B cell (primary cell): Measurements from ENCODE around the gene TRIM9. TPM values are rescaled to one million over a fixed set of nuclear protein-coding genes. Genes with fewer than 3 reads are reported as not detected.

Source experiments
- ATAC-seq: fragments of 200-7000 bp; cut with Tn5 transposase; one replicate; pipeline ENCODE4 v1.10.0; 2021; ENCODE audit warnings: low read depth, mild to moderate bottlenecking, moderate number of reproducible peaks, moderate library complexity
- CTCF ChIA-PET: fragments of 350-600 bp; sonication (Branson Sonifier 250); formaldehyde crosslinking; loops from one replicate; lab custom pipeline; 2021; ENCODE audit warnings: antibody characterized with exemption, inconsistent platforms; lab: Charles Lee
- POLR2A ChIA-PET: fragments of 350-600 bp; sonication (Branson Sonifier 250); formaldehyde crosslinking; loops from one replicate; lab custom pipeline; 2021; ENCODE audit warnings: antibody characterized with exemption; lab: Charles Lee
- DNase-seq: peaks from one replicate; pipeline ENCODE4 v3.0.0; 2013
- H2AFZ ChIP-seq: 2 replicates; pipeline ENCODE4 v1.6.1; 2012; ENCODE audit warnings: mild to moderate bottlenecking, low read depth, low read length; ENCODE audit not compliant: insufficient read depth, poor library complexity, severe bottlenecking
- H3K27ac ChIP-seq, 2 donors: 1 replicate in 1 of 2; 2 replicates in 1 of 2; pipeline ENCODE4 v1.5.1; 2012 to 2013; ENCODE audit warnings: low read length in 2 of 2, mild to moderate bottlenecking in 2 of 2, moderate library complexity in 1 of 2
- H3K27me3 ChIP-seq, 4 experiments: fragments of 200-600 bp in 1 of 4; sonication (generic) in 1 of 4; replicated peaks in 1 of 4; 1 replicate in 2 of 4; 2 replicates in 2 of 4; pipeline versions ENCODE4 v1.6.1 to v1.7.0; 2013 to 2016; ENCODE audit warnings: low read length in 3 of 4, mild to moderate bottlenecking in 2 of 4, mixed read lengths in 1 of 4, moderate library complexity in 1 of 4; ENCODE audit not compliant: insufficient read depth in 4 of 4, control insufficient read depth in 3 of 4; ENCODE audit errors: control extremely low read depth in 1 of 4
- H3K36me3 ChIP-seq, 2 experiments: replicated peaks in 1 of 2; 1 replicate in 1 of 2; 2 replicates in 1 of 2; pipeline versions ENCODE4 v1.6.1 to v1.7.1; 2013; ENCODE audit warnings: low read length in 1 of 2; ENCODE audit not compliant: insufficient read depth in 2 of 2, control insufficient read depth in 1 of 2; ENCODE audit errors: control extremely low read depth in 1 of 2, extremely low read depth in 1 of 2
- H3K4me1 ChIP-seq, 2 donors: fragments of 200-600 bp in 1 of 2; sonication (generic) in 1 of 2; 1 replicate in 1 of 2; 2 replicates in 1 of 2; pipeline versions ENCODE4 v1.5.1 to v1.6.1; 2013 to 2017; ENCODE audit warnings: low read length in 2 of 2; ENCODE audit not compliant: control insufficient read depth in 2 of 2, insufficient read depth in 2 of 2
- H3K4me2 ChIP-seq: replicated peaks from 2 replicates; pipeline ENCODE3; 2012; ENCODE audit warnings: mild to moderate bottlenecking, low read depth, low read length; ENCODE audit not compliant: poor library complexity, severe bottlenecking
- H3K4me3 ChIP-seq, 5 experiments: fragments of 200-600 bp in 1 of 5; sonication (generic) in 1 of 5; 1 replicate in 3 of 5; 2 replicates in 2 of 5; pipeline versions ENCODE4 v1.5.1 to v1.7.0; 2011 to 2016; ENCODE audit warnings: low read length in 4 of 5, mild to moderate bottlenecking in 4 of 5, low read depth in 2 of 5, control low read depth in 1 of 5, moderate library complexity in 1 of 5; ENCODE audit not compliant: insufficient read depth in 1 of 5; ENCODE audit errors: control extremely low read depth in 1 of 5, extremely low read depth in 1 of 5
- H3K79me2 ChIP-seq: fragments of 200-600 bp; sonication (generic); one replicate; pipeline ENCODE4 v1.6.0; 2016; ENCODE audit warnings: low read length; ENCODE audit not compliant: control insufficient read depth, insufficient read depth
- H3K9ac ChIP-seq: fragments of 200-600 bp; sonication (generic); 2 replicates; pipeline ENCODE4 v1.6.1; 2017; ENCODE audit warnings: mild to moderate bottlenecking, low read length, moderate library complexity
- H3K9me3 ChIP-seq, 3 donors: one replicate each; pipeline versions ENCODE4 v1.6.1 to v1.7.1; 2013; ENCODE audit warnings: low read length in 2 of 3; ENCODE audit not compliant: control insufficient read depth in 2 of 3, insufficient read depth in 1 of 3; ENCODE audit errors: control extremely low read depth in 1 of 3
- H4K20me1 ChIP-seq: 2 replicates; pipeline ENCODE4 v1.6.0; 2012; ENCODE audit warnings: mild to moderate bottlenecking, low read length; ENCODE audit not compliant: insufficient read depth, control insufficient read depth, poor library complexity, severe bottlenecking
- H3K27ac Mint-ChIP-seq: one replicate; pipeline ENCODE4 v1.8.0; 2021; ENCODE audit warnings: mixed read lengths
- H3K27me3 Mint-ChIP-seq: one replicate; pipeline ENCODE4 v1.8.0; 2021; ENCODE audit warnings: mixed read lengths
- H3K4me1 Mint-ChIP-seq: one replicate; pipeline ENCODE4 v1.8.0; 2021; ENCODE audit warnings: mixed read lengths
- H3K4me3 Mint-ChIP-seq: one replicate; pipeline ENCODE4 v1.8.0; 2021; ENCODE audit warnings: mixed read lengths
- H3K9me3 Mint-ChIP-seq: one replicate; pipeline ENCODE4 v1.8.0; 2022; ENCODE audit warnings: mixed read lengths; ENCODE audit not compliant: insufficient read depth
- CTCF ChIP-seq: fragments of 200-600 bp; IDR thresholded peaks from one replicate; pipeline ENCODE4 v1.8.0; 2022; ENCODE audit warnings: antibody characterized with exemption, mild to moderate bottlenecking
- EZH2 ChIP-seq: IDR thresholded peaks from 2 replicates; pipeline ENCODE4 v1.6.1; 2012; ENCODE audit warnings: borderline replicate concordance, low read depth, mild to moderate bottlenecking, moderate library complexity, low read length; ENCODE audit not compliant: insufficient read depth, poor library complexity, severe bottlenecking
- WGBS: methylation state at CpG from one replicate; pipeline ENCODE4 v1.1.5; 2013; ENCODE audit warnings: missing lambda C conversion rate; ENCODE audit not compliant: insufficient coverage; 5-methylcytosine and 5-hydroxymethylcytosine counted together
- intact Hi-C: fragments of 100-400 bp; cut with micrococcal nuclease; formaldehyde crosslinking; loops from one replicate; pipeline ENCODE4 v1.10.0; 2022
- polyA plus RNA-seq: library from polyadenylated mRNA; depleted of rRNA; stranded (reverse); fragments of >200 nt; gene quantifications from 2 replicates; pipeline ENCODE4 v1.2.3, GENCODE V29; 2012
- total RNA-seq, 2 donors: library from RNA; stranded (reverse); fragments of 120-200 nt in 1 of 2; gene quantifications; 1 replicate in 1 of 2; 2 replicates in 1 of 2; pipeline versions ENCODE4 v1.2.3 to v1.2.4, GENCODE V29; 2013 to 2022

TRIM9 gene
- total and polyA plus RNA-seq, 2 donors (not counting 1 experiment from before 2014, with no cell fraction given): 0.24 to 0.32 TPM

- no peaks in the 10 kb centered on the region for H4K20me1 ChIP-seq
- POLR2A ChIA-PET: interaction anchor here (0.6 kb wide), 1 partner anchor 756 kb away, joined by 8 read pairs; no protein-coding TSS in a partner anchor
- peak overlapping the region in 1 of 5 experiments; percentile 11 for H3K4me3 ChIP-seq
- H3K4me1 Mint-ChIP-seq: peaks cover 17% of the 10 kb centered on the region
- no peaks in the 10 kb centered on the region for H3K36me3 ChIP-seq
- no peaks in the 10 kb centered on the region for H3K9me3 Mint-ChIP-seq
- no peak overlapping the region for H3K4me2 ChIP-seq
- DNase-seq (no peak), ATAC-seq (no peak)
- no peak overlapping the region for H2AFZ ChIP-seq
- no peaks in the 10 kb centered on the region for H3K79me2 ChIP-seq
- intact Hi-C loops: no loop called here
- H3K27ac Mint-ChIP-seq: no peak overlapping the region
- H3K27me3 ChIP-seq: peaks cover 0 to 35% (median 25%) of the 10 kb centered on the region in 4 experiments
- no peak overlapping the region for H3K4me3 Mint-ChIP-seq
- H3K27me3 Mint-ChIP-seq: peaks cover 50% of the 10 kb centered on the region
- CTCF ChIA-PET: no interaction called here
- H3K9me3 ChIP-seq: peaks cover 0 to 3% (median 0%) of the 10 kb centered on the region in 3 donors
- TF ChIP-seq EZH2 (no peak), CTCF (no peak)
- H3K27ac ChIP-seq: no peak overlapping the region
- H3K9ac ChIP-seq: no peak overlapping the region
- peaks cover 18 to 20% of the 10 kb centered on the region in 2 donors for H3K4me1 ChIP-seq
- WGBS: 71% methylated on average over 5 of the region's 6 CpGs
Observed at GRCh38 chr14:50941151-50941550, 153.8 kb downstream of the TRIM9 start.

- ATAC-seq: no peak
- no peak overlapping the region for H3K9ac ChIP-seq
- H3K4me1 ChIP-seq: no peaks in the 10 kb centered on the region
- Mint-ChIP-seq H3K9me3 (no peaks in the 10 kb centered on the region), H3K27me3 (peaks cover 55% of the 10 kb centered on the region), H3K4me3 (no peak overlapping the region), H3K4me1 (no peaks in the 10 kb centered on the region), H3K27ac (no peak overlapping the region)
- 74% methylated on average over 2 of the region's 4 CpGs for WGBS
- TF ChIP-seq CTCF (no peak), EZH2 (no peak)
- no peak overlapping the region for H3K4me3 ChIP-seq
- H3K9me3 ChIP-seq: no peaks in the 10 kb centered on the region
- no peak overlapping the region for H3K4me2 ChIP-seq
- H3K79me2 ChIP-seq: no peaks in the 10 kb centered on the region
- no peaks in the 10 kb centered on the region for H3K36me3 ChIP-seq
- intact Hi-C loops: no loop called here
- H2AFZ ChIP-seq: no peak overlapping the region
- H3K27me3 ChIP-seq: peaks cover 0 to 13% (median 11%) of the 10 kb centered on the region in 4 experiments
- CTCF ChIA-PET: no interaction called here
- H3K27ac ChIP-seq: no peak overlapping the region
- POLR2A ChIA-PET: no interaction called here
- no peaks in the 10 kb centered on the region for H4K20me1 ChIP-seq
- DNase-seq: no peak
Observed at GRCh38 chr14:50937800-50938199, 157.1 kb downstream of the TRIM9 start.
